Measurements from ENCODE around the gene SOX12. TPM values are rescaled to one million over a fixed set of nuclear protein-coding genes. Genes with fewer than 3 reads are reported as not detected.

SOX12 gene
- total RNA-seq, 2 donors from 2014 or later = 5.3 TPM

DNA sequence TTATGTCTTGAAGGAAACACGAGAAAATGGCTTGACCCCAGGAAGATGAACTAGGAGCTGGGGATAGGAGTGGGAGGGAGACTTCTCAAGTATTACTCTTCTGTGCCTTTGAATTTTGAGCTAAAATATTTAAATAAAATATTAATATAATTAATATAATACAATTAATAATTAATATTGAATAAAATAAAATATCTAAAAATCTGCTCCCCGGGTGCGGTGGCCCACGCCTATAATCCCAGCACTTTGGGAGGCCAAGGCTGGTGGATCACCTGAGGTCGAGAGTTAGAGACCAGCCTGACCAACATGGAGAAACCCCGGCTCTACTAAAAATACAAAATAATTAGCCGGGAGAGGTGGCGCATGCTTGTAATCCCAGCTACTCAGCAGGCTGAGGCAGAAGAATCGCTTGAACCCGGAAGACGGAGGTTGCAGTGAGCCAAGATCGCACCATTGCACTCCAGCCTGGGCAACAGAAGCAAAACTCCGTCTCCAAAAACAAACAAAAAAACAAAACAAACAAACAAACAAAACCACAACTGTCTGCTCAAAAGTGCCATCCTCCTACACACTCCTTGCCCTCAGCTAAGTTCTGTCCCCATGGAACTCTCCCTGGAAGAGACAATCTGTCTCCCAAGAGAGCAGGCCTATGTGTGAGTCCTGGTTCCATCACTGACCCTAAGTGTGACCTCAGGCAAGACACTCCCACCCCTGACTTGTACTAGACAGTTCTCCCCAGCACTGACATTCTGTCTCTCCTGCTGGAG is 41.5 kb downstream of the SOX12 start:
- TF ChIP-seq CTCF (IDR thresholded peaks at IDR 0.05) = no peak
- no peak for DNase-seq (ENCODE audit: low spot score)
- Histone ChIP-seq H3K36me3 (no peaks in the 10 kb centered on the region), H3K9me3 (no peaks in the 10 kb centered on the region), H3K27me3 (no peaks in the 10 kb centered on the region), H3K27ac (no peak overlapping the region), H3K4me3 (no peak overlapping the region), H3K4me1 (peaks cover 0 to 11% of the 10 kb centered on the region in 2 donors)

DNA sequence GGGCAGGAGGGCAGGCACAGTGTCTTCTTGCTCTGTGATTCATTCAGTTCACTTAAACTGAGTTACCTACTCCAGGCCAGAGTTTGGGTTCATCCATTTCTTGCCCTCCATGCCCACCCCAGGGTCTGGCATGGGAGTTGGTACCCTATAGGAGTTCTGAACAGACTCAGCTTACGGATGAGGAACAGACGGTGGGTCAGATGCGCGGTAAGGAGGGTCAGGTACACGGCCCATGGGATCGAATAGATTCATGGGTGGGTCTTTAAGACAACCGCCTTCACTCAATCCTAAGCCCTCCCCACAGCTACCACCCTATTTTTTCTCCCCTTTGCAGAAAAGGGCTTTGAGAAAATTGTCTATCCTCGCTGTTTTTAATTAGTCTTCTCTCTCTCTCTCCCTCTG is 42.1 kb downstream of the SOX12 start:
- no peak overlapping the region for H3K27ac ChIP-seq
- no peaks in the 10 kb centered on the region for H3K27me3 ChIP-seq
- no peak for DNase-seq (ENCODE audit: low spot score)
- no peak overlapping the region for H3K4me3 ChIP-seq
- no peaks in the 10 kb centered on the region for H3K36me3 ChIP-seq
- no peaks in the 10 kb centered on the region for H3K9me3 ChIP-seq
- peaks cover 0 to 17% of the 10 kb centered on the region in 2 donors for H3K4me1 ChIP-seq
- TF ChIP-seq CTCF (IDR thresholded peaks at IDR 0.05) = no peak

DNA sequence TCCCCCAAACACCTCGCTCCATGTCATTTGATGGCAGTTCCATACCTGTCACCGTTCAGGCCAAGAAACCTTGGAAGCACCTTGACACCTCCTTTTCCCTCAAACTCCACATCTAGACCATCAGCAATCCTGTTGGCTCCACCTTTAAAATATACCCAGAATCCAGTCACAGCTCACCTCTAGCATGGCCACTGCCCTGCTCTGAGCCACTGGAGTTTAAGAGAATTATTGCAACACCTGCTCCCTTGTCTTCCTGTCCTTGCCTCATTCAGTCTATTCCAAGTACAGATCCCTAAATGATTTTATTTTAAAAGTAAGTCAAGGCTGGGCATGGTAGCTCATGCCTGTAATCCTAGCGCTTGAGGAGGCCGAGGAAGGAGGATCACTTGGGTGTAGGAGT is 43.6 kb downstream of the SOX12 start:
- Histone ChIP-seq H3K36me3 (no peaks in the 10 kb centered on the region), H3K4me3 (no peak overlapping the region), H3K4me1 (peaks cover 0 to 15% of the 10 kb centered on the region in 2 donors), H3K27ac (no peak overlapping the region), H3K27me3 (no peaks in the 10 kb centered on the region), H3K9me3 (no peaks in the 10 kb centered on the region)
- no peak for TF ChIP-seq CTCF (IDR thresholded peaks at IDR 0.05)
- DNase-seq (ENCODE audit: low spot score) = no peak

- Histone ChIP-seq H3K36me3 (no peaks in the 10 kb centered on the region), H3K27me3 (no peaks in the 10 kb centered on the region), H3K9me3 (no peaks in the 10 kb centered on the region), H3K4me1 (peaks cover 0 to 15% of the 10 kb centered on the region in 2 donors), H3K27ac (no peak overlapping the region), H3K4me3 (no peak overlapping the region)
- no peak for TF ChIP-seq CTCF (IDR thresholded peaks at IDR 0.05)
- no peak for DNase-seq (ENCODE audit: low spot score)
Observed at GRCh38 chr20:370151-370600, 44.8 kb downstream of the SOX12 start.

DNA sequence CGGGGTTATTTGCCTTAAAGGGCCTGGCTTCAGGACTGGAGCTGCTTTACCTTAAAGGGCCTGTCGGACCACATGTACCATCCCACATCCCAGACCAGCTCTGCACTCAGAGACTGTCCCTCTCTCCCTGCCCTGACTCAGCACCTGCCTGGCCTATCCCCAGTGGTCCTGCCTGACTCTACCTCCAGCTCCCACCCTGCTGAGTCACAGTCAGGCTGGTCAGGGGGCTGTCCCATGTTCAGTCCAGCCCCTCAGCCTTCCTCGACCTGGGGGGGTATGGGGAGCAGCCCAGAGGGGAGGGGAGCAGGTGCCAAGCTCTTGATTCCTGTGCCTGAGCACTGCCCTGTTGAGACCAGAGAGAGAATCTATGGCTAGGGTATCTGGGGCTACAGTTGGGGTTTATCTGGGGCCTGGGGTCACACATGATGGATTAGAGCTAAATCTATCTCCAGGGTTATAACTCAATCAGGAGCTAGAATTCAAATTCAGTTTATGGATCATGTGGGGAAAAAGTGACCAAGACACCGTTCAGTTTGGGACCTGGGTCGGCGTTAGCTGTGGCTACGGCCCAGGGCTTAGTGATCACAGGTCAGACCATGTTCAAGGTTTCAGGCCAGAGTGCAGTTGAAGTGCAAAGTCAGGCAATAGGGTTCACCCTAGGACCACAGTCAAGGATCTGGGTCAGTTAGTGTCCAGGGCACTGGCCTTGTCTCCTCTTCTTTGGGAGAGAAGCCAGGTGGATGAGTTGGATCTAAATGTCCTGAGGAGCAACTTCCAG is 45.8 kb downstream of the SOX12 start:
- no peak overlapping the region for H3K4me3 ChIP-seq
- peaks cover 0 to 15% of the 10 kb centered on the region in 2 donors for H3K4me1 ChIP-seq
- DNase-seq (ENCODE audit: low spot score) = no peak
- H3K9me3 ChIP-seq = no peaks in the 10 kb centered on the region
- H3K36me3 ChIP-seq = no peaks in the 10 kb centered on the region
- peak overlapping the region in 1 of 2 donors; percentile 36 for H3K27ac ChIP-seq
- TF ChIP-seq CTCF (IDR thresholded peaks at IDR 0.05) = no peak
- no peaks in the 10 kb centered on the region for H3K27me3 ChIP-seq

Data from right atrium auricular region (tissue), 2 donors.